GM12865 (cell line): Measurements from ENCODE around the gene EXOC4.

Experiments used
- DNase-seq: peaks from one replicate; pipeline ENCODE4 v3.0.0; 2010; ENCODE audit warnings: low read depth
- H3K4me3 ChIP-seq: 2 replicates; pipeline ENCODE4 v1.5.1; 2011; ENCODE audit warnings: mild to moderate bottlenecking, low read depth, low read length, control low read depth
- TF ChIP-seq, protein P1 (sequence below): IDR thresholded peaks from 2 replicates; pipeline ENCODE4 v1.5.1; 2011; ENCODE audit warnings: low read length, control low read depth, low read depth, inconsistent platforms; ENCODE audit not compliant: insufficient read depth; ENCODE audit errors: missing control alignments

EXOC4 gene

GRCh38 chr7:133858311-133858710, 605.4 kb downstream of the EXOC4 start:
- TF ChIP-seq, protein P1, sequence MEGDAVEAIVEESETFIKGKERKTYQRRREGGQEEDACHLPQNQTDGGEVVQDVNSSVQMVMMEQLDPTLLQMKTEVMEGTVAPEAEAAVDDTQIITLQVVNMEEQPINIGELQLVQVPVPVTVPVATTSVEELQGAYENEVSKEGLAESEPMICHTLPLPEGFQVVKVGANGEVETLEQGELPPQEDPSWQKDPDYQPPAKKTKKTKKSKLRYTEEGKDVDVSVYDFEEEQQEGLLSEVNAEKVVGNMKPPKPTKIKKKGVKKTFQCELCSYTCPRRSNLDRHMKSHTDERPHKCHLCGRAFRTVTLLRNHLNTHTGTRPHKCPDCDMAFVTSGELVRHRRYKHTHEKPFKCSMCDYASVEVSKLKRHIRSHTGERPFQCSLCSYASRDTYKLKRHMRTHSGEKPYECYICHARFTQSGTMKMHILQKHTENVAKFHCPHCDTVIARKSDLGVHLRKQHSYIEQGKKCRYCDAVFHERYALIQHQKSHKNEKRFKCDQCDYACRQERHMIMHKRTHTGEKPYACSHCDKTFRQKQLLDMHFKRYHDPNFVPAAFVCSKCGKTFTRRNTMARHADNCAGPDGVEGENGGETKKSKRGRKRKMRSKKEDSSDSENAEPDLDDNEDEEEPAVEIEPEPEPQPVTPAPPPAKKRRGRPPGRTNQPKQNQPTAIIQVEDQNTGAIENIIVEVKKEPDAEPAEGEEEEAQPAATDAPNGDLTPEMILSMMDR = no peak
- H3K4me3 ChIP-seq = no peak overlapping the region
- DNase-seq = no peak

DNA sequence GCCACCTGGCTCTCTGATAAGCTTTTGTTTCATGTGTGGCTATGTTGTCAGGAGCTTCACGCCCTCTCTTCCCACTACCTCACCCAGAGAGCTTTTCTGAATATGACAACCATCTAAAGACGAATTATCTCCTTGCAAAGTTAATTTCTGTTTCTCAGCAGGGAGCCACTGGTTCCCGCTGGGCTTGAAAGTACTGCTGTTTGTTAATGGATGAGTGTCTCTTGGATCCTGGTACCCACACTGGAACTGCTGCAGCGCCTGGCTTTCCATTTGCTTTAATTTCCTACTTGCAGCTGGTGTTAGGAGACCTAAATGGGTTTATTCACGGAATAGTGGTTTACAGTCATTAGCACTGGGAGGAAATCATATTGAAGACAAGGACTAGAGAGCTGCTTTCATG, 606.4 kb downstream of the EXOC4 start:
- no peak for DNase-seq
- H3K4me3 ChIP-seq = no peak overlapping the region
- TF ChIP-seq, protein P1 = no peak

GRCh38 chr7:133859871-133860450, 607.1 kb downstream of the EXOC4 start:
- no peak for DNase-seq
- TF ChIP-seq, protein P1 = no peak
- H3K4me3 ChIP-seq = no peak overlapping the region

DNA sequence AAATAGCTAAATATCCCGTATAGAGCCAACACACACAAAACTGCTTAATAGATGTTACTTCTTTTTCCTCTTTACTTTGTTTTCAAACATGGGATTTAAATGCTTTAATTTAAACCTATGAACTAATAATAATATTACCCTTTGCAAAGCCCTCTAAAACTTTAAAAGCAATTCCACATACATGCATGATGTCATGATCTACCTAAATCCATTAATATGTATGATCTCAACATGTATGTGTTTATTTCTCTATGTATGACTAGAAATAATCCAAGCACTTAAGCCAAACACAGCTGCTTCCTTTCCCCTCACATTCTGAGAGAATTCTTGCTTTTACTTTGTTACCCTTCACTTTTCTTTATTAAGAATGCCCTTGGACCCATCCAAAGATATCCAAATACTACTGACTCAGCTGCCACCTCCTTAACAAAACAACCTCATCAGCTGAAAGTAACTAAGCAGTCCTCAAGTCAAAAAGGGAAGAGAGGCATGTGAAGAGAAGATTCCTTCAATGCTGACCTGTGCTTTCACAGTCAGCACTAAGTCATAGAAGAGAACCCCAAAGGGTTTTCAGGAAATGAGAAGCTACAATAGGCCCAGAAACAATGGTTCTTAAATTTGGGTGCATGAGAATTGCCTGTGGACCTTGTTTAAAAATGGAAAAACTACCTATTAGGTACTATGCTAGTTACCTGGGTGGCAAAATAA, 607.9 kb downstream of the EXOC4 start:
- H3K4me3 ChIP-seq = no peak overlapping the region
- TF ChIP-seq, protein P1 = no peak
- DNase-seq = no peak

- TF ChIP-seq, protein P1 = no peak
- no peak overlapping the region for H3K4me3 ChIP-seq
These were observed 609.0 kb downstream of the EXOC4 start for GRCh38 chr7:133861876-133862275.

GRCh38 chr7:133863362-133864061, 610.6 kb downstream of the EXOC4 start:
- H3K4me3 ChIP-seq = no peak overlapping the region
- TF ChIP-seq, protein P1 = no peak
- no peak for DNase-seq

More at GRCh38 chr7:133861876-133862275, 609.0 kb downstream of the EXOC4 start:
- DNase-seq = no peak
